ENCODE results near the gene PYGO1. TPM values are rescaled to one million over a fixed set of nuclear protein-coding genes. Genes with fewer than 3 reads are reported as not detected.

PYGO1 gene
- total RNA-seq, 1 experiment from 2014 or later: 0.83 TPM

DNA sequence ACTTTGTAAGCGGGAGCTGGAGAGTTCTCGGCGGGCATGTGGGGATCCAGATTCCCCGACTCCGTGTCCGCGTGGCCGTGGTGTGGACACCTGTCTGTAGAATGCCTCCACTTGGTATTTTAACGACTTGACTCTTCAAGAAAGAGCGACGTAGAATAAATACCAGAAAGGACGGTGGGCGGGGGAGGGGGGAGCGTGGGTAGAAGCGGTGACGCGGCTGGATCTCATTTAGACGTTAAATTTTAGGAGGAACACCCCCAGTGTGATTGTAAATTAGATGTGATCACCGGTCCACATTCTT, 620 bp upstream of the PYGO1 start:
- no peak for TF ChIP-seq CTCF (conservative IDR thresholded peaks at IDR 0.05)
- H3K56ac ChIP-seq (ENCODE audit: insufficient read length, low read depth, low read length): no peak overlapping the region
- no peak overlapping the region for H3K27ac Mint-ChIP-seq
- no peak overlapping the region for H2AK5ac ChIP-seq (ENCODE audit: insufficient read length, low read length)
- H3K79me1 ChIP-seq (ENCODE audit: insufficient read depth, low read depth, low read length, poor library complexity, severe bottlenecking): no peaks in the 10 kb centered on the region
- H3K9me3 ChIP-seq (ENCODE audit: control insufficient read depth, low read depth, low read length): no peaks in the 10 kb centered on the region
- H3K4ac ChIP-seq (ENCODE audit: low read depth, low read length): no peak overlapping the region
- H3K79me2 ChIP-seq (ENCODE audit: insufficient read depth, low read length): no peaks in the 10 kb centered on the region
- H2BK12ac ChIP-seq (ENCODE audit: insufficient read length, low read depth, low read length): no peak overlapping the region
- H3K18ac ChIP-seq (ENCODE audit: insufficient read length, low read depth, low read length): peak overlapping the region; percentile 34
- no peak overlapping the region for H4K5ac ChIP-seq (ENCODE audit: insufficient read length, low read depth, low read length)
- H3K27ac ChIP-seq (ENCODE audit: insufficient read length, low read depth, low read length): no peak overlapping the region
- no peaks in the 10 kb centered on the region for H4K20me1 ChIP-seq (ENCODE audit: control insufficient read depth, insufficient read depth, insufficient read length)
- H2BK15ac ChIP-seq (ENCODE audit: low read depth, low read length): no peak overlapping the region
- no peak overlapping the region for H2AFZ ChIP-seq (ENCODE audit: low read length)
- no peak overlapping the region for H2BK5ac ChIP-seq (ENCODE audit: insufficient read length, low read length)
- H4K91ac ChIP-seq (ENCODE audit: insufficient read length, low read depth, low read length): no peak overlapping the region
- no peaks in the 10 kb centered on the region for H3K4me1 ChIP-seq (ENCODE audit: insufficient read depth, low read length)
- no peak overlapping the region for H4K8ac ChIP-seq (replicated peaks; ENCODE audit: insufficient read length, low read depth, low read length)
- H3T11ph ChIP-seq (ENCODE audit: low read length): no peak overlapping the region
- H3K36me3 Mint-ChIP-seq (ENCODE audit: insufficient read depth in 1 of 3, low read depth in 3 of 3): peaks cover 0 to 8% (median 2%) of the 10 kb centered on the region in 3 experiments; a peak in 2 of 7 replicates
- H3K27me3 Mint-ChIP-seq (ENCODE audit: low read depth): peaks cover 45% of the 10 kb centered on the region
- H2BK120ac ChIP-seq (ENCODE audit: low read depth, low read length, poor library complexity, severe bottlenecking): no peak overlapping the region
- peaks cover 21% of the 10 kb centered on the region; the same call in 1 of the 2 replicates for H3K27me3 ChIP-seq (ENCODE audit: insufficient read depth, low read length)
- WGBS (ENCODE audit: extremely low coverage, insufficient read length, low lambda C conversion rate): no CpG with 5 or more reads among the region's 19 CpGs
- peak overlapping the region; percentile 63 for H3K4me2 ChIP-seq (ENCODE audit: insufficient read depth, insufficient read length, low read length)
- no peak for DNase-seq
- peak overlapping the region; percentile 58 to 79 for H3K4me3 Mint-ChIP-seq
- peak overlapping the region; percentile 13 for H3K9ac ChIP-seq (ENCODE audit: extremely low read depth, insufficient read length, low read length)
- H3K23ac ChIP-seq (ENCODE audit: insufficient read length, low read depth, low read length): no peak overlapping the region
- H3K4me1 Mint-ChIP-seq: peaks cover 2 to 3% of the 10 kb centered on the region in 2 experiments; a peak in 2 of 4 replicates
- peaks cover 0 to 8% of the 10 kb centered on the region in 2 experiments; a peak in 2 of 5 replicates for H3K9me3 Mint-ChIP-seq
- no peak overlapping the region for H2BK20ac ChIP-seq (ENCODE audit: low read depth, low read length, poor library complexity, severe bottlenecking)
- H3K23me2 ChIP-seq (ENCODE audit: insufficient read length, low read depth, low read length, poor library complexity, severe bottlenecking): peaks cover 13% of the 10 kb centered on the region
- H3K14ac ChIP-seq (ENCODE audit: insufficient read depth, low read length): peak overlapping the region; percentile 78
